HEK293 (cell line): ENCODE measurements around the gene ACADVL.

Experiments
- ATF2 ChIP-seq: fragments of 450-650 bp; formaldehyde crosslinking; IDR thresholded peaks from 2 replicates; pipeline ENCODE4 v1.5.1; 2016; ENCODE audit warnings: missing biosample characterization, missing genetic modification characterization, low read depth
- FEZF1 ChIP-seq: fragments of 450-650 bp; formaldehyde crosslinking; IDR thresholded peaks from 2 replicates; pipeline ENCODE4 v1.5.1; 2016; ENCODE audit warnings: missing biosample characterization, missing genetic modification characterization
- IKZF3 ChIP-seq: fragments of 450-650 bp; IDR thresholded peaks from 2 replicates; pipeline ENCODE4 v1.5.0; 2018; ENCODE audit warnings: missing biosample characterization, mild to moderate bottlenecking, missing genetic modification characterization, moderate library complexity
- MZF1 ChIP-seq: fragments of 450-650 bp; formaldehyde crosslinking; IDR thresholded peaks from 2 replicates; pipeline ENCODE4 v1.5.1; 2017; ENCODE audit warnings: missing biosample characterization, missing genetic modification characterization, borderline replicate concordance
- PATZ1 ChIP-seq: fragments of 450-650 bp; formaldehyde crosslinking; IDR thresholded peaks from 2 replicates; pipeline ENCODE4 v1.5.1; 2016; ENCODE audit warnings: missing biosample characterization, missing genetic modification characterization
- PRDM6 ChIP-seq: fragments of 450-650 bp; formaldehyde crosslinking; IDR thresholded peaks from 2 replicates; pipeline ENCODE4 v1.5.1; 2017; ENCODE audit warnings: missing biosample characterization, missing genetic modification characterization
- ZFHX2 ChIP-seq: fragments of 450-650 bp; formaldehyde crosslinking; conservative IDR thresholded peaks from 2 replicates; pipeline ENCODE4 v1.5.1; 2016; ENCODE audit warnings: missing biosample characterization, missing genetic modification characterization
- ZFP69B ChIP-seq: fragments of 450-650 bp; formaldehyde crosslinking; IDR thresholded peaks from 2 replicates; pipeline ENCODE4 v1.5.1; 2016; ENCODE audit warnings: missing biosample characterization, missing genetic modification characterization
- ZNF10 ChIP-seq: fragments of 450-650 bp; formaldehyde crosslinking; IDR thresholded peaks from 2 replicates; pipeline ENCODE4 v1.5.1; 2017; ENCODE audit warnings: missing biosample characterization, missing genetic modification characterization
- ZNF169 ChIP-seq: fragments of 450-650 bp; formaldehyde crosslinking; IDR thresholded peaks from 2 replicates; pipeline ENCODE4 v1.5.1; 2016; ENCODE audit warnings: missing biosample characterization, missing genetic modification characterization
- ZNF184 ChIP-seq: fragments of 450-650 bp; IDR thresholded peaks from 2 replicates; pipeline ENCODE4 v1.5.1; 2018; ENCODE audit warnings: missing biosample characterization, mild to moderate bottlenecking, missing genetic modification characterization
- ZNF24 ChIP-seq: fragments of 450-650 bp; formaldehyde crosslinking; IDR thresholded peaks from 2 replicates; pipeline ENCODE4 v1.5.1; 2016; ENCODE audit warnings: missing biosample characterization, missing genetic modification characterization
- ZNF416 ChIP-seq: fragments of 450-650 bp; formaldehyde crosslinking; IDR thresholded peaks from 2 replicates; pipeline ENCODE4 v1.5.1; 2016; ENCODE audit warnings: missing biosample characterization, missing genetic modification characterization
- ZNF473 ChIP-seq: fragments of 450-650 bp; formaldehyde crosslinking; IDR thresholded peaks from 2 replicates; pipeline ENCODE4 v1.5.1; 2017; ENCODE audit warnings: missing biosample characterization, missing genetic modification characterization
- ZNF544 ChIP-seq: fragments of 450-650 bp; formaldehyde crosslinking; IDR thresholded peaks from 2 replicates; pipeline ENCODE4 v1.5.0; 2017; ENCODE audit warnings: missing biosample characterization, missing genetic modification characterization
- ZNF549 ChIP-seq: fragments of 450-650 bp; IDR thresholded peaks from 2 replicates; pipeline ENCODE4 v1.5.1; 2018; ENCODE audit warnings: missing biosample characterization, missing genetic modification characterization, mild to moderate bottlenecking, inconsistent platforms, moderate library complexity
- ZNF560 ChIP-seq: fragments of 450-650 bp; formaldehyde crosslinking; IDR thresholded peaks from 2 replicates; pipeline ENCODE4 v1.5.1; 2017; ENCODE audit warnings: missing biosample characterization, missing genetic modification characterization, borderline replicate concordance
- ZNF621 ChIP-seq: fragments of 450-650 bp; formaldehyde crosslinking; IDR thresholded peaks from 2 replicates; pipeline ENCODE4 v1.5.1; 2017; ENCODE audit warnings: missing biosample characterization, missing genetic modification characterization
- ZNF624 ChIP-seq: fragments of 450-650 bp; formaldehyde crosslinking; IDR thresholded peaks from 2 replicates; pipeline ENCODE4 v1.5.1; 2017; ENCODE audit warnings: missing biosample characterization, missing genetic modification characterization
- ZNF626 ChIP-seq: fragments of 450-650 bp; sonication (Bioruptor Pico); formaldehyde crosslinking; IDR thresholded peaks from 2 replicates; pipeline ENCODE4 v1.5.1; 2018; ENCODE audit warnings: missing biosample characterization, missing genetic modification characterization, inconsistent platforms
- ZNF670 ChIP-seq: fragments of 450-650 bp; formaldehyde crosslinking; IDR thresholded peaks from 2 replicates; pipeline ENCODE4 v1.5.1; 2016; ENCODE audit warnings: missing biosample characterization, missing genetic modification characterization, low read depth
- TF ChIP-seq, protein P1 (sequence below): sonication (generic); formaldehyde crosslinking; IDR thresholded peaks from 2 replicates; pipeline ENCODE4 v1.8.1; 2022; ENCODE audit warnings: mild to moderate bottlenecking, moderate library complexity, missing genetic modification reagents
- TF ChIP-seq, protein P2 (sequence below): fragments of 450-650 bp; formaldehyde crosslinking; IDR thresholded peaks from 2 replicates; pipeline ENCODE4 v1.5.1; 2016; ENCODE audit warnings: missing biosample characterization, missing genetic modification characterization
- TF ChIP-seq, protein P3 (sequence below): fragments of 450-650 bp; formaldehyde crosslinking; IDR thresholded peaks from 2 replicates; pipeline ENCODE4 v1.5.1; 2016; ENCODE audit warnings: missing biosample characterization, missing genetic modification characterization
- TF ChIP-seq, protein P4 (sequence below): fragments of 450-650 bp; formaldehyde crosslinking; IDR thresholded peaks from 2 replicates; pipeline ENCODE4 v1.5.1; 2017; ENCODE audit warnings: missing biosample characterization, mild to moderate bottlenecking, missing genetic modification characterization, moderate library complexity
- TF ChIP-seq, protein P5 (sequence below): fragments of 450-650 bp; formaldehyde crosslinking; IDR thresholded peaks from 2 replicates; pipeline ENCODE4 v1.5.1; 2016; ENCODE audit warnings: missing biosample characterization, missing genetic modification characterization

The ACADVL gene

DNA sequence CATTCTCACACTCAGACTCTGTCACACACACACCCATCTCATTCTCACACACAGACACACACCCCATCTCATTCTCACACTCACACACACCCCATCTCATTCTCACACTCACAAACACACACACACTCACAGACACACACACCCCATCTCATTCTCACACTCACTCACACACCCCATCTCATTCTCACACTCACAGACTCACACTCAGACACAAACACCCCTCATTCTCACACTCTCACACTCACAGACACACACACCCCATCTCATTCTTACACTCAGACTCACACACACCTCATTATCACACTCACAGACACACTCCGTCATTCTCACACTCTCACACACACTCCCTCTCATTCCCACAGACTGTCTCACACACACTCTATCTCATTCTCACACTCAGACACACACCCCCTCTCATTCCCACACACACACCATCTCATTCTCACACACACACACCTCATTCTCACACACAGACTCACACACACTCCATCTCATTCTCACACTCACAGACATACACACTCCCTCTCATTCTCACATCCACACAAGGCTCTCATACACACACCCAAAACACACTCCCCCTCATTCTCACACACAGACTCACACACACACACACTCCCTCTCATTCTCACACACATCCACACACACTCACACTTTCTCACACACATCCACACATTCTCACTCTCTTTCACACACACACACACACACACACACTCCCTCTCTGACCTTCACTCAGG, 43.5 kb upstream of the ACADVL start (continued):
- TF ChIP-seq, protein P1, sequence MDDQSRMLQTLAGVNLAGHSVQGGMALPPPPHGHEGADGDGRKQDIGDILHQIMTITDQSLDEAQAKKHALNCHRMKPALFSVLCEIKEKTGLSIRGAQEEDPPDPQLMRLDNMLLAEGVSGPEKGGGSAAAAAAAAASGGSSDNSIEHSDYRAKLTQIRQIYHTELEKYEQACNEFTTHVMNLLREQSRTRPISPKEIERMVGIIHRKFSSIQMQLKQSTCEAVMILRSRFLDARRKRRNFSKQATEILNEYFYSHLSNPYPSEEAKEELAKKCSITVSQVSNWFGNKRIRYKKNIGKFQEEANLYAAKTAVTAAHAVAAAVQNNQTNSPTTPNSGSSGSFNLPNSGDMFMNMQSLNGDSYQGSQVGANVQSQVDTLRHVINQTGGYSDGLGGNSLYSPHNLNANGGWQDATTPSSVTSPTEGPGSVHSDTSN (CRISPR knock-in tag) = no peak
- peak; percentile 63 for TF ChIP-seq ZNF473 (tag by site-specific recombination)
- TF ChIP-seq, protein P2, sequence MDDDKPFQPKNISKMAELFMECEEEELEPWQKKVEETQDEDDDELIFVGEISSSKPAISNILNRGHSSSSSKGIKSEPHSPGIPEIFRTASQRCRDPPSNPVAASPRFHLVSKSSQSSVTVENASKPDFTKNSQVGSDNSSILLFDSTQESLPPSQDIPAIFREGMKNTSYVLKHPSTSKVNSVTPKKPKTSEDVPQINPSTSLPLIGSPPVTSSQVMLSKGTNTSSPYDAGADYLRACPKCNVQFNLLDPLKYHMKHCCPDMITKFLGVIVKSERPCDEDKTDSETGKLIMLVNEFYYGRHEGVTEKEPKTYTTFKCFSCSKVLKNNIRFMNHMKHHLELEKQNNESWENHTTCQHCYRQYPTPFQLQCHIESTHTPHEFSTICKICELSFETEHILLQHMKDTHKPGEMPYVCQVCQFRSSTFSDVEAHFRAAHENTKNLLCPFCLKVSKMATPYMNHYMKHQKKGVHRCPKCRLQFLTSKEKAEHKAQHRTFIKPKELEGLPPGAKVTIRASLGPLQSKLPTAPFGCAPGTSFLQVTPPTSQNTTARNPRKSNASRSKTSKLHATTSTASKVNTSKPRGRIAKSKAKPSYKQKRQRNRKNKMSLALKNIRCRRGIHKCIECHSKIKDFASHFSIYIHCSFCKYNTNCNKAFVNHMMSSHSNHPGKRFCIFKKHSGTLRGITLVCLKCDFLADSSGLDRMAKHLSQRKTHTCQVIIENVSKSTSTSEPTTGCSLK (tag by site-specific recombination) = no peak; the same call in 1 of the 2 replicates
- TF ChIP-seq, protein P3, sequence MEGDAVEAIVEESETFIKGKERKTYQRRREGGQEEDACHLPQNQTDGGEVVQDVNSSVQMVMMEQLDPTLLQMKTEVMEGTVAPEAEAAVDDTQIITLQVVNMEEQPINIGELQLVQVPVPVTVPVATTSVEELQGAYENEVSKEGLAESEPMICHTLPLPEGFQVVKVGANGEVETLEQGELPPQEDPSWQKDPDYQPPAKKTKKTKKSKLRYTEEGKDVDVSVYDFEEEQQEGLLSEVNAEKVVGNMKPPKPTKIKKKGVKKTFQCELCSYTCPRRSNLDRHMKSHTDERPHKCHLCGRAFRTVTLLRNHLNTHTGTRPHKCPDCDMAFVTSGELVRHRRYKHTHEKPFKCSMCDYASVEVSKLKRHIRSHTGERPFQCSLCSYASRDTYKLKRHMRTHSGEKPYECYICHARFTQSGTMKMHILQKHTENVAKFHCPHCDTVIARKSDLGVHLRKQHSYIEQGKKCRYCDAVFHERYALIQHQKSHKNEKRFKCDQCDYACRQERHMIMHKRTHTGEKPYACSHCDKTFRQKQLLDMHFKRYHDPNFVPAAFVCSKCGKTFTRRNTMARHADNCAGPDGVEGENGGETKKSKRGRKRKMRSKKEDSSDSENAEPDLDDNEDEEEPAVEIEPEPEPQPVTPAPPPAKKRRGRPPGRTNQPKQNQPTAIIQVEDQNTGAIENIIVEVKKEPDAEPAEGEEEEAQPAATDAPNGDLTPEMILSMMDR (tag by site-specific recombination) = no peak
- peak; percentile 80 for TF ChIP-seq ZFHX2 (tag by site-specific recombination)
- no peak for TF ChIP-seq ZNF560 (tag by site-specific recombination)
- TF ChIP-seq ZNF184 (tag by site-specific recombination) = no peak
- no peak for TF ChIP-seq PRDM6
- no peak for TF ChIP-seq ZNF621 (tag by site-specific recombination)
- TF ChIP-seq ZNF416 (tag by site-specific recombination) = no peak
- TF ChIP-seq ATF2 (tag by site-specific recombination) = no peak
- TF ChIP-seq ZFP69B (tag by site-specific recombination) = no peak; the same call in 1 of the 2 replicates
- TF ChIP-seq MZF1 (tag by site-specific recombination) = no peak
- no peak for TF ChIP-seq ZNF549
- TF ChIP-seq ZNF544 (tag by site-specific recombination) = peak; percentile 65
- no peak for TF ChIP-seq FEZF1 (tag by site-specific recombination)
- no peak for TF ChIP-seq ZNF626 (tag by site-specific recombination)
- peak; percentile 83; the same call in 1 of the 2 replicates for TF ChIP-seq ZNF169 (tag by site-specific recombination)
- TF ChIP-seq, protein P4, sequence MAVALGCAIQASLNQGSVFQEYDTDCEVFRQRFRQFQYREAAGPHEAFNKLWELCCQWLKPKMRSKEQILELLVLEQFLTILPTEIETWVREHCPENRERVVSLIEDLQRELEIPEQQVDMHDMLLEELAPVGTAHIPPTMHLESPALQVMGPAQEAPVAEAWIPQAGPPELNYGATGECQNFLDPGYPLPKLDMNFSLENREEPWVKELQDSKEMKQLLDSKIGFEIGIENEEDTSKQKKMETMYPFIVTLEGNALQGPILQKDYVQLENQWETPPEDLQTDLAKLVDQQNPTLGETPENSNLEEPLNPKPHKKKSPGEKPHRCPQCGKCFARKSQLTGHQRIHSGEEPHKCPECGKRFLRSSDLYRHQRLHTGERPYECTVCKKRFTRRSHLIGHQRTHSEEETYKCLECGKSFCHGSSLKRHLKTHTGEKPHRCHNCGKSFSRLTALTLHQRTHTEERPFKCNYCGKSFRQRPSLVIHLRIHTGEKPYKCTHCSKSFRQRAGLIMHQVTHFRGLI (tag by site-specific recombination) = no peak
- TF ChIP-seq IKZF3 (tag by site-specific recombination) = no peak
- no peak for TF ChIP-seq PATZ1
- peak; percentile 31; the same call in 1 of the 2 replicates for TF ChIP-seq ZNF624 (tag by site-specific recombination)
- TF ChIP-seq ZNF24 = no peak
- no peak for TF ChIP-seq ZNF10 (tag by site-specific recombination)
- TF ChIP-seq, protein P5, sequence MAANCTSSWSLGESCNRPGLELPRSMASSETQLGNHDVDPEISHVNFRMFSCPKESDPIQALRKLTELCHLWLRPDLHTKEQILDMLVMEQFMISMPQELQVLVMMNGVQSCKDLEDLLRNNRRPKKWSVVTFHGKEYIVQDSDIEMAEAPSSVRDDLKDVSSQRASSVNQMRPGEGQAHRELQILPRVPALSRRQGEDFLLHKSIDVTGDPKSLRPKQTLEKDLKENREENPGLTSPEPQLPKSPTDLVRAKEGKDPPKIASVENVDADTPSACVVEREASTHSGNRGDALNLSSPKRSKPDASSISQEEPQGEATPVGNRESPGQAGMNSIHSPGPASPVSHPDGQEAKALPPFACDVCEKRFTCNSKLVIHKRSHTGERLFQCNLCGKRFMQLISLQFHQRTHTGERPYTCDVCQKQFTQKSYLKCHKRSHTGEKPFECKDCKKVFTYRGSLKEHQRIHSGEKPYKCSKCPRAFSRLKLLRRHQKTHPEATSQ (tag by site-specific recombination) = no peak; the same call in 1 of the 2 replicates
- peak; percentile 9; the same call in 1 of the 2 replicates for TF ChIP-seq ZNF670 (tag by site-specific recombination)
